NCI-H1694 (cell line): ENCODE data around the gene ANKRD10.
"Not testable (repeated sequence)": the region's sequence is repeated elsewhere in the genome, so short reads cannot be mapped to it uniquely, and the experiment has no call there.

Source experiments
- DNase-seq: peaks from one replicate; lab custom pipeline; 2025; lab: John Stamatoyannopoulos, UW

The ANKRD10 gene

DNA sequence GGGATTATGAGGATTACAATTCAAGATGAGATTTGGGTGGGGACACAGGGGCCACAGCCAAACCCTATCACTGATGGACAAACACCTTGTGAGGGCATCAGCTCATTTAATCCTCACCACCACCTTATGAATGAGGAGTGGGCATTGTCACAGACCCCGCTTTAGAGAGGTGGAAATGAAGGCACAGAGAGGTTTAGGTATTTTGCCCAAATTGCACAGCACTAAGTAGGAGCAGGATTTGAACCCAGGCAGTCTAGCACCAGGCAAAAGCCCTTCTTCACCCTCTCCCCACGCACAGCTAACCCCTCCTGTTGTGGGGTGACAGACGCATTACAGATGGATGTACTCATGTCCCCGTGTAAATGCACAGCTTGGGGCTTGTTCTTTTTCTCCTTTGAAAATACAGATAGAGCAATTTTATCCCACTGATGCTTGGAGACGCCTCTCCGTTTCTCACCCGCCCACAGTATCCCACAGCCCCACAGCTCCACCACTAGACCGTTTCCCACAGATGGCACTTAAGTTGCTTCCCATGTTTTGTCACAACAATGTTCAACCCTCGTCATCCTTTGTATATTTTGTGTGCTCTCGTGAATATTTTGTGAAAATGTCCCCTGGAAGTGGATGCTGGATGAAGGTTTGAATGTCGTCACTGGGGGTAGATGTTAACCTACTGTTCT lies 48.2 kb downstream of the ANKRD10 start:
- no peak for DNase-seq

DNA sequence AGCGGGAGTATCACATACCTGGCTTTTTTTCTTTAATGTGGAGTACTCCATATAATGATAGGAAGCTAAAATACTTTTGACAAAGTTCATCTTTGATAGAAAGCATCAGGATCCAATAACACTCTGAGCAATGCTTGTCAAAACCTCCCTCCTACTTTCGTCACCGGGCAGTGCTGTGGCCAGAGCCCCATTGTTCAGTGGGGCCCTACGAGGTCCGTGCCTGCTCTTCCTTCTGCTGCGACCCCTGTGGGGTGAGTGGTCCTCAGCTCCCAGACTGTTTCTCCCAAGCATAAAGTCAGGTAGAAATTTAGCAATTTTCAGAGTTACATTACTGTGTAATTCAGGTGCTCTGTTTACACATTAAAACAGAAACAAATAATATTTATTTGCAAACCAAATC lies 51.2 kb downstream of the ANKRD10 start:
- no peak for DNase-seq

DNA sequence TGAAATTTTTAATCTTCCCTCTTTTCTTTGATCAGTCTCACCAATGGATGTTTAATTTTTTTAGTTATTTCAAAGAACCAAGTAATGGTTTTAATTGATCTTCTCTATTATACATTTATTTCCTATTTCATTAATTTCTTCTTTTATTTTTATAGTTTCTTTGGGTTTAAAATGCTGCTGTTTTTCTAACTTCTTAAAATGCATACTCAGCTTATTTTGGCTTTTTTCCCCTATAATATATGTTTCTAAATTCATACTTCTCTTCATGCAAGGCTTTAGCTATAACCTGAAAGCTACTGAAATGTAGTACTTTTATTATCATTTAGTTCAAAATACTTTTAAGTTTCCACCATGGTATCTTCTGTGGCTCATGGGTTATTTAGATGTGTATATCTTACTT lies 53.9 kb downstream of the ANKRD10 start:
- DNase-seq = no peak

DNA sequence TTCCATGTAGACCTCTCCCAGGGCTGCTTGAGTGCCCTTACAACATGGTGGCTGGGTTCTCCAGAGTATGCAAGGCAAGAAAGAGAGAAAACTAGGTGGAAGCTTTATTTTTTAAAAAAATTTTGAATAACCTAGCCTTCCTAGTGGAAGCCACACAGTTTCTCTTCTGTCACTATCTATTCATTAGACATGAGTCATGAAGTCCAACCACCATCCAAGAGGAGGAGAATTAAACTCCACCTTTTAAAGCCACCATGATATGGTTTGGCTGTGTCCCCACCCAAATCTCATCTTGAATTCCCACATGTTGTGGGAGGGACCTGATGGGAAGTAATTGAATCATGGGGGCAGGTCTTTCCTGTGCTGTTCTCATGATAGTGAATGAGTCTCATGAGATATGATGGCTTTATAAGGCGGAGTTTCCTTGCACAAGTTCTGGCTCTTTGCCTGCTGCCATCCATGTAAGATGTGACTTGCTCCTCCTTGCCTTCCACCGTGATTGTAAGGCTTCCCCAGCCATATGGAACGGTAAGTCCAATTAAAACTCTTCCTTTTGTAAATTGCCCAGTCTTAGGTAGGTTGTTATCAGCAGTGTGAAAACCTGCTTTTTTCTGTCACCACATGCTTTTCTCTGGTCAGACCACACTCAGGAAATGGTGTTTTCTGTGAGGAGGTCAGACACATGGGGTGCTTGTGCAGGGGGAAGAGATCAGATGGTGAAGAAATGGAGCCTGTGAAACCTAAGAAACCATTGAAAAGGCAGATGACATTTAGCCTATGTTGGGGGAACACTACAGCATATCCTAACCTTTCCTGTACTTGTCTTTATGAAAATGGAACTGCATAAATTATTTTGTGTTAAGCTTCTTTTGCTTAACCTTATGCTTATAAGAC lies 57.7 kb downstream of the ANKRD10 start:
- no peak for DNase-seq

DNA sequence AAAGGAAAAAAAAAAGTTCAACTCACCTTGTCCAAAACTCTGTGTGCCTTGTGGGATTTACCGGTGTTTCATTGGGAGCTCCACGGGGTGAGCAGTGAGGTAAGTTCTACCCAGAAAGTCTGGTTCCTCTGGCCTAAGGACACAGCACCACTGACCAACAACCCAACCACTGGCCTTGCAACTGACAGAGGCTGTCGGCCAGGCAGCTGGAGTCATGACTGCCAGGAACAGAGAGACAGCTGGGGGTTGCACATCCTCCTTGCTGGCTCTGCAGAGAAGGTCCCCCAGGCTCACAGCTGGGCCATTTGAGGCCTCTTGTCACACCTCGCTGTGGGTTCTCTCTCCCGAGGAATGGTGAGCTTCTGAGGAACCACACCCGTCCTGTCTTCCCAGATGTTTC lies 59.5 kb downstream of the ANKRD10 start:
- DNase-seq = no peak

DNA sequence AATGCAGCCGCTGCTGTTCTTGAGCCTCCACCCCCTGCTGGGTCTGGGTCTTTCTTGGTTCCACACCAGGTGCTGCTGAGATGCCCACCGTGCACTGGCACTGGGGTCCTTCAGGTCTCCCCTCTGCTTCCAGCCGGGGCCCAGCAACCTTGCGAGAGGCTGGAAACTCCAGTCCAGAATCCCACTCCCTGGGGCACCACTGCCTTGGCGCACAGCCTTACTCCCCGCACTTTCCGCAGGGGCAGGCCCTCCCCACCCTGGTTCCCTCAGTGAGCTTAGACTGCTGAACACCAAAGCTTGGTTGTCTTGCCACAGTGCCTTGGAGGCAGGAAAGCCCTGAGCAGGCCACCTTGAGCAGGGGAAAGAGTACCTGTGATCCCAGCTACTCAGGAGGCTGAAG lies 60.0 kb downstream of the ANKRD10 start:
- no peak for DNase-seq

DNA sequence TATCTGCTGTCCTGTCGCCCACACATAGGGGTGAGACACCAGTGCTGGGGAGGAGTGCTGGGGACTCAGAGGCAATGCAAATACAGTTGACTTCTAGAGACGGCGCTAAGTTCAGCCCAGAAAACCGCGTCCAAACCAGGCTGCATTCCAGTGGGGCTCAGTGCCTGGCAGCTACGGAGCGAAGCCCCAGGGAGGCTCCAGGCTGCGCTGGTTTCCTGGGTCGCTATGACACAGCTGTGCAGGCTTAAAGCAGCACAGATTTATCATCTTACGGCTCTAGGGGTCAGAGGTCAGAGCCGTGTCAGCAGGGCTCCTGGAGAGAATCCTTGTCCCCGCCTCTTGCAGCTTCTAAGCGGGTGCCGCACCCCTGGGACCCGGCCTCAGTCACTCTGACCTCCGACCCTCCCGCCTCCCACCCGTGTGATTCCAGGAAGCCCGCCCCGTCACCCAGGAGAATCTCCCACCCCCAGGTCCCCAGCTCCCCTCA lies 61.6 kb downstream of the ANKRD10 start:
- no peak for DNase-seq

DNA sequence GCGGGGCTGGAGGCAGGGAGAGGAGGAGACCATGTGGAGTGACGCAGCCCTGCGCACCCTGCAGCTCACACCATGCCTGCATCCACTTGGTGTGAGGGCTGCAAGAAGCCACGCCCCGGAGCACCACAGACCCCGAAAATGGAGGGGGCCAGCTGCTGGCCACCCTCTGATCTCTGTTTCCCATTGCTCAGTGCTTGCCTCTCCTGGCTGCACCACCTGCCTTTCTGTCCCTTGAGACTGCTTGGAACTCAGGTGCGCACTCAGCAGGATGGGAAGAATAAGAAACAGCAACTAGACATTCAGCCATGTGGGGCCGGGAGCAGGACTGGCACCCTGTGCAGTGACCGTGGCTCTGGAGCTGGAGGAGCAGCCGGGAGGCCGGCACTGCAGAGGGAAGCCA lies 64.0 kb downstream of the ANKRD10 start:
- no peak for DNase-seq

DNA sequence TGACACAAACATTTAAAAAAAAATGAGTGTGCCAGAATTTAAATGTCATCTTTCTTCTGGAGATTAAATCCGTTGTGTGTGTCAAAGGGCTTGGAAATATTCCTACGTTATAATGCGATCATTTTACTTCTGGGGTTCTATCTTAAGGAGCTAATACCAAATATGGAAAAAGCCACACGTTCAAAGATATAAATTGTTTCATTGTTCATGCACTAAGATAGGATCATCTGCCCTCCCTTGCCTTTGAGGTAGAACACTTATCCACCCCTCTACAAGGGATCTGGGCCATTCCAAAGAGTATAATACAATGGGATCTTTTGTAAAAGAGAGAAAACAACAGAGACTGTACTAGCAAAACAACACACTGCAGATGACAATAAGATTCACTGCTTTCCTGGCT lies 64.9 kb downstream of the ANKRD10 start:
- no peak for DNase-seq

DNA sequence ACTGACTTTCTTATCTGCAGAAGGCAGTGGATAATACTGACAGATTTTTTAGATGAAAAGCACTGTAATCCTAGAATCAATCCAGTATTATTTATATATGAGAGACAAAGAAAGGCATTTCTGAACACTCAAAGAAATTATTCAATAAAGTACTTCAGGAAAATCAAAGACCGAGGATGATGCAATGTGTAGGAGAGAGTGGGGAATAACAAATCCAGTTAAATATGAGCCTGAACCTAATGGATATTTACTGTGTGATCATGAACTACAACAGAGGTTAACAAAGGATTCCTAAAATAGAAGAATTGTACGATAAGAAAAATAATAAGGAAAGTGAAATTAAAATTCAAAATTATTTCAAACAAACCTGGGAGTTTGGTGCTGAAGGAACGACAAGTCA lies 69.3 kb downstream of the ANKRD10 start:
- no peak for DNase-seq

DNA sequence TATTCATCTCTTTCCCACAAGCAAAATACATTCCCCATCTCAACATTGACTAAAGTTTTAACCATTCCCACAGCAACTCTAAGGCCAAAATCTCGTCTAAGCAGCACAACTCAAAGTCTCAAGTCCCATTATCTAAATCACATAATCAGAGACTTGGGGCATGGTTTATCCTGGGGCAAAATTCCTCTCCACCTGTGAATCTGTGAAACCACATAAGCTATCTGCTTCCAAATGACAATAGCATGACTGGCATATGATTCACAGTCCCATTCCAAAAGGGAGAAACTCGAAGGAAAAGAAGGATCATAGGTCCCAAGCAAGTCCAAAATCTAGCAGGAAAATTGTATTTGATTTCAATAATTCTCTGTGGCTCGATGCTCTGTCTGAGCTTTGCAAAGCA lies 73.0 kb downstream of the ANKRD10 start:
- no peak for DNase-seq

DNA sequence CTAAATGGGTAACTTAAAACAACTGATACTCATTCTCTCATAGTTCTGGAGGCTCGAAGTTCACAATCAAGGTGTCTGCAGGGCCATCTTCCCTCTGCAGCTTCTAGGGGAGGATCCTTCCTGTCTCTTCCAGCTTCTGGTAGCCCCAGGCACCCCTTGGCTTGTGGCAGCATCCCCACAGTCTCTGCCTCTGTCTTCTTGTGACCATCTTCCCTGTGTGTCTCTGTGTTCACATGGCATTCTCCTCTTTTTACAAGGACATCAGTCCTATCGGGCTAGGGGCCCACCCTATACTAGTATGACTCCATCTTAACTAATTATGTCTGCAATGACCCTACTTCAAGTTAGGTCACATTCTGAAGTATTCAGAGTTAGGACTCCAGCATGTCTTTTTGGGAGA lies 73.5 kb downstream of the ANKRD10 start:
- no peak for DNase-seq

DNA sequence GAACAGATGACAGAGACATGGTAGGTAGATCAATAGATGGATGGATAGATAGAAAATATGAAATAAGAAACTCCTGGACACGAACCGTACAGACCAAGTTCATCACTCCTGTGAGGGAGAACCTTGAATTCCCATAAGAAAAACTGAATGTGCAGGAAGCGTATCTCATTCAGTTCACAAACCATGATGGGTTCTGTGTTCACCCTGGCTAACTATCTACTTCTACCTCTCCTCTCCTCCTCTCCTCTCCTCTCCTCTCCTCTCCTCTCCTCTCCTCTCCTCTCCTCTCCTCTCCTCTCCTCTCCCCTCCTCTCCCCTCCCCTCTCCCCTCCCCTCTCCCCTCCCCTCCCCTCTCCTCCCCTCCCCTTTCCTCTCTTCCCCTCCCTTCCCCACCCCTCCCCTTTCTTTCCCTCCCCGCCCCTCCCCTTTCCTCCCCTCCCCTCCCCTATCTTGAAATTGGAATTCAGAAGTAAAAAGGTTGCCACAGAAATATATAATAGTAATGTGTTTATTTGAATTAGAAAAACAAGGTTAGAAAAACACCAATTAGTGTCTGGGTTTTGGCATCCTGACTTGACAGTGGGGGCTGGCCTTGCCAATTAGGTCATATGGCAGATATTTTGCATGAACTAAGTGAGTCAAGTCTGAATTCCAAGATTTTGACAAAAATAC lies 75.9 kb downstream of the ANKRD10 start:
- DNase-seq = no peak

DNA sequence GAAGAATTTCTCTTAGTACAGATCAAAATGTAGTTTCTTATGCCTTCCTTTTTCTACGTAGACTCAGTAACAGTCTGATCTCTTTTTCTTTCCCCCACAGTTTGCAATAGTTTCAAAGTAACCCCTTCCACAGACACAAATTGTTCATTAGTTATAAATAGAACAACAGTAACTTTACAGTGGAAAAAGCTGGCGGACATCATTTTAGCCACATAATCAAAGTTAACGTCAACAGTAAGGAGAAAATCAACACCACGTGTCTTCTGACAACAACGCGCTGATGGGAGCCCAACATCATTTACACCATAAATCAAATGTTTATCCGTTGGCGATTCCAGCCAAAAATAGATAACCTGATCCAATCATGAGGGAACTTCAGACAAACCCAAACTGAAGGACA lies 76.8 kb downstream of the ANKRD10 start:
- no peak for DNase-seq

DNA sequence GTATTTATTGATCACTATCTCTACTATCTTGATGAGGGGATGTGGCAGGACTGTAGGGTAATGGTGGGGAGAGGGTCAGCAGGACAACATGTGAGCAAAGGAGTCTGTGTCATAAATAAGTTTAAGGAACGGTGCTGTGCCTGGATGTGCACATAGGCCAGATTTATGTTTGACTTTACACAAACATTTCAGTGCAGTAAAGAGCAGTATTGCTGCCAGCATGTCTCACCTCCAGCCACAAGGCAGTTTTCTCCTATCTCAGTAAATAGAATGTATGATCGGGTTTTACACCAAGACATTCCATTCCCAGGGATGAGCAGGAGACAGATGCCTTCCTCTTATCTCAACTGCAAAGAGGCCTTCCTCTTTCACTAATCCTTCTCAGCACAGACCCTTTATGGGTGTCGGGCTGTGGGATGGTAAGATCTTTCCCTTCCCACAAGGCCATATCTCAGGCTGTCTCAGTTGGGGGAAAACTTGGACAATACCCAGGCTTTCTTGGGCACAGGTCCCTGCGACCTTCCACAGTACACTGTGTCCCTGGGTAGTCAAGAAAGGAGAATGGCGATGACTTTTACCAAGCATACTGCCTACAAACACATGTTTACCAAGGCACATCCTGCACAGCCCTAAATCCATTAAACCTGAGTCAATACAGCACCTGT lies 77.3 kb downstream of the ANKRD10 start:
- DNase-seq = not testable (repeated sequence)

DNA sequence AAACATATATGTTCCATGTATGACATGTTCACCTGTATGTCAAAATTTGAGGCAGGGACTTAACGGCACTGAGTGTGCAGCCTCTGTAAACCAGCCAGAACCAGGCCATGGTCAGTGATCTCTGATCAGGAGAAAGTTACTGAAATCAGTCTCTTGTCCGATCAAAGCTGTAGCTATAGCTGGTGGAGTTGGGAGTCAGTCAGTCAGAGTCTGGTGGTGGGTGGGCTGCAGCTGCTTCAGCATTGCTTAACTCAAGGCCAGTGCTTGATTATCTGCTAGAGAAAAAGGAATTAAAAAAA lies 78.3 kb downstream of the ANKRD10 start:
- DNase-seq = no peak

DNA sequence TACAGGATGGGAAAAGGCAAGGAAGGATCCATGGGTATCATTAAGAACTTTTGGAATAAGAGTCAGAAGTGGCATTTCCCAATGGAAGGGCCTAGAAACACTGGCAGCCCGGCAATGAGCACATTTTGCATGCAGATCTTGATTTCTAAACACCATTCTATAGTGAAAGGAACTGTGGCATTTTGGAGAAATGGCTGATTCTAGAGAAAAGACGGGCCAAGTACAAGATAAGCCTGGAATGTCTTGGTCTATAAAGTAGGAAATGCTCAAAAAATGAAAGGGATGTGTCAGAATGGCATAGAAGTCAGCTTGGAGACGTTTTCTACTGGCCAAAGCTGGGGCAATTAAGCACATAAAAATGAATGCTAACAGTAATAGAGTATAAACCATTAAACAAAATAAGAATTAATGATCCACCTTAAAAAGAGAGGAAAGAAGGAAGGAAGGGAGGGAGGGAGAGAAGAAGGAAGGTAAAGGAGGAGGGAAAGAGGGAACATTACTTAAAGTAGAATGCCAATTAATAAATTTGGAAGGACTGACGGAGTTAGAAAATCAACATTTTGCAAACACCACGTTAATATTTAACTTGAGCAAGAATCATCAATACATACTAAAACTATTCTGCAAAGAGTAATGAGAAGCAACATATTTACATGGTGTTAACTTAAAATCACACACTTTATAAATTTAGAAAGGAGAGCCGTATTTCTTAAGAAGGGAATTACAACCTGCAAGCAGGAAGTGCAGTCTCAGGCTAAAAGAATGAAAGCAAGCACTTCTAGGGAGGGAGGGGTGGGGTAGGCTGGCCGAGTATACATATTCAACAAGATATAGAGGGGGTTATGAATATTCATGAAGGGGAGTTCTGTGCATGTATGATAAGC lies 78.9 kb downstream of the ANKRD10 start:
- DNase-seq = no peak

DNA sequence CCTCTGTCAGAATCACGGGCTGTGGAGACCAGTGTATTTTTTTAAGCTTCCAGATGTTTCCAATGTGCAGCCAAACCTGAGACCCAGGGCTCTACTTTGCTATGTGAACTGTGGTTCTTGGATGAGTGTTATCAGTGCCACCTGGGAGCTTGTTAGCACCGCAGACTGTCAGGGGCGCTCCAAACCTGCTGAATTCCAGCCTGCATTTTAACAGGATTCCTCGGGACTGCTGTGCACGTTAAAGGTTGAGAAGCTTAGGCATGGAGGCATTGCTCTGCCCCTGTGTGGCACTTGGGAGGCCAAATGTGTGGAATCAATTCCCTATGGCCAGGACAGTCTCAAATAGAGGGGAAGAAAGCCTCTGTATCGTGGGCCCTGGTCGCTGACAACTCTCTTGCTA lies 80.3 kb downstream of the ANKRD10 start:
- DNase-seq = no peak

DNA sequence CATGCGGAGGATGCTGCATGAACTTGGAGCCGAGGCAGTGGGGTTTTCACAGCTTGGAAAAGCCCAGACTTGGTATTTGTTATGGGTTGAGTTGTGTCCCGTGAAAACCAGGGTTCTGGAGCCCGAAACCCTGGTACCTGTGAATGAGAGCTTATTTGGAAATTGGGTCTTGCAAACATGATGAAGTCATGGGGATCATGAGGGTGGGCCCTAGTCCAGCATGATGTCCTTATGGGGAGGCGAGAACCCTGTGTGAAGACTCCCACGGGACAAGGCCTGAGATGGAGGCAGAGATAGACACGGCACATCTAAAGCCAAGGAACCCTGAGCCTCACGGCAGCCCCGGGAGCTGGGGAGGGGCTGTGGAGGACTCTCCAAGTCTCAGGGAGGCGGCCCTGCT lies 82.3 kb downstream of the ANKRD10 start:
- no peak for DNase-seq

DNA sequence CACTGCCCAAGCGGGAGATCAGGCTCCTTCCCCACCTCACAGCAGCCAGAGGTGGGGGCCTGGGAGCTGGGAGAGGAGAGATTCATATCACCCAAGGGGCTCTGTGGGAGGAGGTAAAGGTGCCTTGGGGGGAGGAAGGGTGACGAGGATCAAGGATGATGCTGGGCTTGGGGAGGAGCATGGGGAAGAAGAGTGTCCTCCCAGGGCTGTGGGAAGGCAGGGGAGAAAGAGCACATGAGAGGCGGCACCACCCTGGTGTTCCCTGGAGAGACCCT lies 82.7 kb downstream of the ANKRD10 start:
- DNase-seq = no peak

DNA sequence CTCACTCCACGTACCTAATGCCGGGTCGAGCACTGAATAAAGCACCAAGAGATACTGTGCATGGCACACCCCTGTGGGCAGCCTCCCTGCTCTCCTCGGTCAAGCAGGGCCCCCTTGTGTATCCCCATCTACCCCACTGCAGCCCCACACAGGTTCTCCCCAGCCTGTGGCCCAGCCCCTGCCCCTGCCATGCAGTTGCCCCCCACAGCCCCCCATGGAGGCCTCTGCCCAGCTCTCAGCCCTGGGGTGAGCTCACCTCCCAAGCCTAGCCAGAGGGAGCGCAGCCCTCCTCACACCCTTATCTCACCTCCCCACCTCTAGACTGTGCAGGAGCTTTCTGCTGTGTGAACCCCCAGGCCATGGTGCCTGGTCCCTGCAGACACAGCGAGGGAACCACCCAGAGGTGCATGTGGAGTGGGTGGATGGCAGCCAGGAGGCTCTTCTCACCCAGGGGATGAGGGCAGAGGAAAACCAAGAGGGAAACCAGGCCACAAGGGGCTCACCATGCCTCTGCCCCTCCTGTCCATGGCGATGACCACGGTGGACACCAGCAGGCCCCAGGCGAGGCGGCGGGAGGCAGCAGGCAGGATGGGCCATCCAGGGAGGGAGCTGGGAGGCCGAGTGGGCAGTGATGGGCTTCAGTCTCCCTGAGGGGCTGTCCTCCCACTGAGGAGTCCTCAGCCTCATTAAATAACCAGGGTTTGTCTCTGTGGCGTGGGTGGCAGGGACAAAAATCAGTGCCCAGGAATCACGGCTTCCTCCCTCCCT lies 83.2 kb downstream of the ANKRD10 start:
- DNase-seq = no peak
